HG03565 (cell line): ENCODE data around the gene ZNF772.

Experiments
- ATAC-seq: cut with Tn5 transposase; IDR thresholded peaks from one replicate; pipeline ENCODE4 v1.9.1; 2021; ENCODE audit warnings: mild to moderate bottlenecking, moderate library complexity; ENCODE audit not compliant: unreplicated experiment

Gene ZNF772

DNA sequence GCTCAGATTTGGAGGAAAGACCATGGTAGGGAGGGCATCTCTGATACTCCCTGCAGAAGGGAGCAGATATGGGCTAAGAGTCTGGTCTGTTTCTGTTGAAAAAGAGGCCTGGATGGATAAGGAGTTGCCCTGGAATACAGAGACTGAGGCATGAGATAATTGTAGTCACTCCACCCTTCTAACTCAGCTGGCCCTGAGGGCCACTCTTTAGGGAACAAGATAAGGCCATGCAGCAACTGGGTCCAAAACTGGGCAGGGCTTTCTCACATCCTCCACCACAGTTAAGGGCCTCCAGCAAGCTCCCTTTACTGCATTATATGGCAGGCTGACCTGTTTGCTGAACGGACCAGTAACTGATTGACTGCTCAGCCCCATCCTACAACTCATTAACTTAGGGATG is 40.9 kb downstream of the ZNF772 start:
- no peak for ATAC-seq

DNA sequence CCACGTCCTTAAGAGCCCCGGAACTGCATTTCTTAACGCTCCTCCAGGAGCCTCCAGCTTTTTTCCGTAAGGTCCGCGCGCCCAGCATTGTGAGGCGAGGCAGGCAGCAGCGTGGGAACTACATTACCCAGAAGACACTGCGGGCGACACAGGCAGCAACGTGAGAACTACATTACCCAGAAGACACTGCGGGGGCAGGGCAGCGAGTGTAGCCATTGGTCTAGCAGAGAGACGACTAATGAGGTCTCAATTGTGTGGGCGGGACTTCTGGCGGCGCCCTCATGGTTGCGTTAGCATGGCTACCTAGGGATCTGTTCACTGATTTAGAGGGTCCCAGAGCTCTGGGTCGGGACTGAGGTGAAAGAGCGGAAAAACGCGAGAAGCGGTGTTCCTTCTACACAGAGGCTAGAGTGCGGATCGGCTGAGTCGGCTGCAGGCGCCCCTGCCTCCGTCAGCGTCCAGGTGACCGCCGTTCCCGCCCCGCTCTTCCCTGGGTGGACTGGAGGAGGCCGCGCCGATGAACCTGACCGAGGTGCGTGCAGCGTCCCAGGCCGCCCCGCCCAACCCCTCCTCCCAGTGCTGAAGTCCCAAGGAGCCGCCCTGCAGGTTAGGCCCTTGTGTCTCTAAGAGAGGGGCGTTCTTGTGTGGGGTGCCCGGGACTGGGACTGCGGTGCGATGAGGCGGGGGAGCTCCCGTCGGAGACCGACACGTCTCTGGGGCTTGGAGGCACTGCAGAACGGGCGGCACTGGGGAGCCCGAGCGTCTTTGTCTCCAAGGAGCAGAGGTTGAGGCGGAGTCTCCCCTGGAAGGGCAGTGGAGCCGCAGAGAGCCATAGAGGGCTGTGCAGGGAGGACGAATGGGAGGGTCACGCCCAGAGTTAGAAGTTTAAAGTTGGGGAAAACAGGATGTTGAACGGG is 42.0 kb downstream of the ZNF772 start, which contains the start of gene ZNF749:
Gene ZNF749 (plus strand): TSS at position 264 of the 917 bp plus-strand sequence. CDS start 254 bp downstream, at position 518.
- peak; percentile 95 for ATAC-seq

DNA sequence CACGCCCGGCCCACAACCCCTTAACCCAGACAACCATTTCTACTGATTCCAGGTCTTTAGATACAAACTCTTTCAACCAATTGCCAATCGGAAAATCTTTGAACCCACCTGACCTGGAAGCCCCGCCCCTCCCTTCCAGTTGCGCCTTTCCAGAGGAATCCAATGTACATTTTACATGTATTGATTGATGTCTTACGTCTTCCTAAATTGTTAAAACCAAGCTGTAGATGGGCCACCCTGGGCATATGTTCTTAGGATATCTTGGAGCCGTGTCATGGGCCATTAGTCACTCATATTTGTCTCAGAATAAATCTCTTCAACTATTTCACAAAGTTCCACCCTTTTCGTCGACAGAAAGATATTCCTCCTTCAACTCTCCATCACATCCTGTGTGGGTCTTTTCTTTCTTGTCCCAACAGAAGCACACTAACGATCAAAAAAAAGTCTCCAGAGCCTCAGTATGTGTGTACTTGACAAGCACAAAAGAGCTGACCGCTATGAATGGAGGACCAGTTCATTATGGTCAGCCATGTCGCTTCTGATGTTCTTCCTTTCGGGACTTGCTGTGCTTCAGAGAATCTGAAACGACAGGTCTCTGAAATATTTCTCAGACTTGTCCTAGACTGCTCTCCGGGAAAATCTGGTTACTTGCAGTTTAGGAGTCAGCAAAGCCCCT is 42.8 kb downstream of the ZNF772 start:
- peak; percentile 3 for ATAC-seq

DNA sequence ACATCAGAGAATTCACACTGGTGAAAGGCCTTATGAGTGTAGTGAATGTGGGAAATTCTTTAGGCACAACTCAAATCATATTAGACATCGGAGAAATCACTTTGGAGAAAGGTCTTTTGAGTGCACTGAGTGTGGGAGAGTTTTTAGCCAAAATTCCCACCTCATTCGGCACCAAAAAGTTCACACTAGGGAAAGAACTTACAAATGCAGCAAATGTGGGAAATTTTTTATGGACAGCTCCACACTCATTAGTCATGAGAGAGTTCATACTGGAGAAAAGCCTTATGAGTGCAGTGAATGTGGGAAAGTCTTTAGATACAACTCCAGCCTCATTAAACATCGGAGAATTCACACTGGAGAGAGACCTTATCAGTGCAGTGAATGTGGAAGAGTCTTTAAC is 56.3 kb downstream of the ZNF772 start:
- no peak for ATAC-seq

DNA sequence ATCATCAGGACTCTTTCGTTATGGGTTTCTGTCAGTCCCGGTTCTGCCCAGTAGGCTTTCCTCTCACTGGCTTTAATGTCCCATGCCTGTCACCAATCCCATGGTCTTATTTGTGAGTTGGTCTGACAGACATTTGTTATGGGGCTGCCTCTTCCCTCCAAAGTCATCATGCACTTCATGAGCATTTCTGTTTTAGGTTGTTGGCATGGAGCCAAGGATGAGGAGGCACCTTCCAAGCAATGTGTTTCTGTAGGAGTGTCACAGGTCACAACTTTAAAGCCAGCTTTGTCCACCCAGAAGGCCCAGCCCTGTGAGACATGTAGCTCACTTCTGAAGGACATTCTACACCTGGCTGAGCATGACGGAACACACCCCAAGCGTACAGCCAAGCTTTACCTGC is 57.9 kb downstream of the ZNF772 start:
- no peak for ATAC-seq
